ENCODE data around the gene IGSF23.

IGSF23 gene

GRCh38 chr19:44613295-44614178, at the start of gene IGSF23:
Gene IGSF23 (plus strand): TSS chr19:44613563. CDS start chr19:44613646, 83 bp downstream.
- no peak for DNase-seq

GRCh38 chr19:44566984-44567383, 46.4 kb upstream of the IGSF23 start:
- no peak for DNase-seq

- no peak for DNase-seq
These were observed 45.6 kb upstream of the IGSF23 start for GRCh38 chr19:44567745-44568144.

GRCh38 chr19:44570603-44570983, 42.8 kb upstream of the IGSF23 start:
- no peak for DNase-seq

- peak; percentile 6 for DNase-seq
These were observed 42.2 kb upstream of the IGSF23 start for GRCh38 chr19:44570984-44571684.

- DNase-seq: no peak
These were observed 41.4 kb upstream of the IGSF23 start for GRCh38 chr19:44571830-44572580.

- DNase-seq: no peak
These were observed 40.8 kb upstream of the IGSF23 start for GRCh38 chr19:44572581-44572900.

- DNase-seq: no peak
These were observed 40.2 kb upstream of the IGSF23 start for GRCh38 chr19:44573183-44573582.

GRCh38 chr19:44573627-44574026, 39.7 kb upstream of the IGSF23 start:
- no peak for DNase-seq

GRCh38 chr19:44574186-44574950, 39.0 kb upstream of the IGSF23 start:
- DNase-seq: no peak

- no peak for DNase-seq
These were observed 38.2 kb upstream of the IGSF23 start for GRCh38 chr19:44575116-44575700.

- no peak for DNase-seq
These were observed 36.4 kb upstream of the IGSF23 start for GRCh38 chr19:44576843-44577565.

- no peak for DNase-seq
These were observed 35.8 kb upstream of the IGSF23 start for GRCh38 chr19:44577566-44577874.

- DNase-seq: no peak
These were observed 33.5 kb upstream of the IGSF23 start for GRCh38 chr19:44579663-44580365.

- no peak for DNase-seq
These were observed 32.9 kb upstream of the IGSF23 start for GRCh38 chr19:44580366-44580895.

- DNase-seq: no peak
These were observed 32.1 kb upstream of the IGSF23 start for GRCh38 chr19:44581288-44581687.

- DNase-seq: no peak
These were observed 30.6 kb upstream of the IGSF23 start for GRCh38 chr19:44582581-44583265.

GRCh38 chr19:44585371-44586133, 27.8 kb upstream of the IGSF23 start:
- no peak for DNase-seq

- DNase-seq: no peak
These were observed 25.2 kb upstream of the IGSF23 start for GRCh38 chr19:44587963-44588770.

All from NCI-H2081 treated with DMSO at 0.1 percent for 48 hours (cell line).